ENCODE data around the gene WDR82. TPM values are rescaled to one million over a fixed set of nuclear protein-coding genes. Genes with fewer than 3 reads are reported as not detected.

The WDR82 gene
- total RNA-seq, 1 experiment from 2014 or later = 46.2 TPM

- DNase-seq (ENCODE audit: low spot score) = no peak
Observed at GRCh38 chr3:52238761-52239701, 39.4 kb downstream of the WDR82 start, which contains the start of gene TWF2. Gene TWF2, minus strand, starts transcription at chr3:52239158. Its CDS starts 142 bp downstream, at chr3:52239016.

DNA sequence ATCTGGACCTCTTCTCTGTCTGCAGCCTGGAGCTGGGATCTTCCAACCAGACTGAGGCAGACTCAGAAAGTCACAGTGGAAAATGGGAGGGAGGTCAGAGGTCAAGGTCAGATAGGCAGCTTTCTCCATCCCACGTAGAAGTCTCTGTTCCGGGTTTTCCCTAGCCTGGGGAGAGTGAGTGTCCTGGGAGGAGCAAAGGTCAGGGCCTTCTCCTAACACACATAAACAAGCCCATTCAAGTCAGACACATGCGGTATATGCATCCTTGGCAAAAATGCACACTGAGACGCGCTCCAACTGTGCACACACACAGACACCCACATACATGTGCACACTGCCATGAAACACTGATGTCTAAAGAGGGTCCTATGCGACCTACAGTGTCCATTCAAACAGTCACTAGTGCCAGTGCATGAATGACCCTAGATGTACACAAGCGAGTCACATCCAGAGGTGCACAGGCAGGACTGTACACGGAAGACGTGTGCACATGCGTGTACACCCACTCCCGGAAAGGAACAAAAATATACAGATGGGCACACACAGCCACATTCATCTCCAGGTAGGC, 40.2 kb downstream of the WDR82 start:
- no peak for DNase-seq (ENCODE audit: low spot score)

DNA sequence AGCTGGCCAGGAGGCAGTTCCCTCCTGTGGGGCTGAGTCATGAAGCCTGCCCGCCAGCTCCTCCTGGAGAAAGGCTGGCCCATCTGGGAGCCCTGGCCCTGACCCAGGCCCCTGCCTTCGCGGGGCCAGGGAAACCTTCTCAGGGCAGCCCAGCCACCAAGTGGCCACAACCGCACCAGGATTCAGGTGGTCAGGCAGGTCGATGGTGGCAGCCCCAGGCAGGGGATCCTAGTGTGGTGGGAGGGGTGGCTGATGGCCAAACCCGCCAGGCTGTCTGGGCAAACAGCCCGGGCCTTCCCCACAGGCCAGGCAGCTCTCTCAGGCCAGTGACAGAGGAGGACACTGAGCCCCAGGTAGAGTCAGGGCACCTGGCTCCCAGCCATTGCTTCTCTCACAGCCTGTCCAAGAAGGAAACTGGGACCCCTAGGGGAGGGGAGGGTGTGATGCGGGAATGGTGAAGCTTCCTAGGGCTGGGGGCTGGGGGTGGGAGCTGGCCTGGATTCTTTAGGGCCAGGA, 40.7 kb downstream of the WDR82 start:
- peak; percentile 93 for DNase-seq (ENCODE audit: low spot score)

DNA sequence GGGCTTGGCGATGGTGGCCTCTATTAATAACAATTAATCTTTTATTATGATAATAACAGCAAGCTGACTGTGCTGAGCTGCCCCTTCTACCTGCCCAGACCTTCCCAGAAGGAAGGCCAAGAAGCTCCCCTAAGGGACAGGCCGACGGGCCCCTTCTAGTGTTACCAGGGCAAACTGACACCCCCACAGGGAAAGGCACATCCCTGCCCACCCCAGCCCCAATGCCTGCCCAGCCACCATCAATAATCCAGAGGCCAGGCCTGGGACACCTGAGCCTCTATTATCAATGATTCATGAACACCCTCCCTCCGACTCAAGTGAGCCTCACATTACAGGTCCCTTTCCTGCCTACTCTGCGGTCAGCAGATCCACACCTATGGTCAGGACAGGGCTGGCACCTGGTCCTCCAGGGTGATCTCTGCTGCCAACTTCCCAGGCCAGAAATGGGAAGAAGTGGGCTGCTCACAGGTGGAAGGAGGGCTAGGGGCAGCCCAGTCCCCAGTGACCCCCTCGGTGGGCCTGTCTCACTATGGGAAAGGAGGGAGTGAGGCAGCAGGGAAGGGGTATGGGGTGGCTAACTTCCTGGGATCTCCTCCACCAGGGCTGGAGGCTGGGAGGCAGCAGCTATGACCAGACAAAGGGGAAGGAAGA, 41.3 kb downstream of the WDR82 start:
- DNase-seq (ENCODE audit: low spot score) = peak; percentile 54

DNA sequence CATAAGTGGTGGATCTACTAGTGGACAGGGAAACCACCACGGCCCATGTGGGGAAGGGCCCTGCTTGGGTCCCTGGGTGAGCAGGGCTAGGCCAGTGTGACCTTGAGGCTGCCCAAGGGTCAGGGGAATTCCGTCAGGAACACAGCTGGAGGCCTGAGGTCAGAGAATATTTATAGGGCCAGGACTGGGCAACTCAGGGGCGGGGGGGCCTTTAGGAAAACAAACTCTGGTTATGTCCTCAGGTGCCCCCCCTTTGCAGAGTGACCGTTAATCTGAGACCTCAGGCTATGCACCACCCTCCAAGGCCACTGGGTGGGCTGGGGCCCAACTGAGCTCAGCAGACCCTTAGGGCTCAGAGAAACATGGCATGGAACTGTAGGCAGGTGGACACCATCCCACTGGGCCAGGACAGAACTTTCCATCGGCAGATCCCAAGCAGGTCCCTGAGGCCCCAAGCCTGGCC, 42.0 kb downstream of the WDR82 start:
- no peak for DNase-seq (ENCODE audit: low spot score)

DNA sequence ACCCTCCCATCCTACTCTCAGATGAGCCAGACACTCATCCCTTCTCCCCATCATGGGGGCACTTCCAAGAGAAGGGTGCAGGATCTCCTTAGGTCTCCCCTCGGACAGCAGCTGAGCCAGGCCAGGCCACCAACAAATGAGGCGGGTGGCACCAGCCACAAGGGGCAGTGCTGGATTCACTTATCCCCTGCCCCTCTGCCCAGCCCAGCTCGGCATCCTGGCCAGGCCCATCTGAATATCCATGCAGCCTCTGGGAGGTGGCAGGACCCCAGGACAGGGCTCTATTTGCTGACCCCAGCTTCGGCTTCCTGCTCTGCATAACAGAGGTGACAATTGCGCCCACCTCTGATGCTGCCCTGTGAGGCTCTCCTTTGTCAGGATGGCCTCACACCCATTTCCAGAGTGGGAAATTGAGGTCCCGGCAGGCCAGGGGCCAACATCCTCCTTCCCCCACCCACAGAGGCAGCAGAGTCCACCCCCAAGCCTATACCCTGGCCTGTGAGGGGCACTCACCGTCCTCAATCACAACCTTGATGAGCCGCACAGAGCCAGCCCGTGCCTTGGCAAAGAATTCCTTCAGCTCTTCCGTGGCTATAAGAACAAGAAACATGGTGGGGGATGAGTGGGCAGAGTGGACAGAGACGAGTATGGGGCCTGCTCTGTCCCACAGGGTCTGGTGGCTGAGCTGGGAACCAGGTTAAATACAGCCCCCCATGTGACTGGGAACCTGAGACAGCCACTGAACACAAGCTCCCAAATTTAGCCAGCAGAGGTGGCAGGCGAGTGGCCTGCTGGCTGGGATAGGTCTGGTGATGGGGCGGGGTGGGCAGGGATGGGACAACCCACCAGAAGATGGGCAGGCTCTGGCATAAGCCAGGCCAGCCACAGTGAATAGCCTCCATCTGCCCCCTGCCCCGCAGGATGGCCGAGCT, 43.7 kb downstream of the WDR82 start:
- no peak for DNase-seq (ENCODE audit: low spot score)

- DNase-seq (ENCODE audit: low spot score) = no peak
Observed at GRCh38 chr3:52233968-52234367, 44.5 kb downstream of the WDR82 start.

GRCh38 chr3:52233108-52233591, 45.3 kb downstream of the WDR82 start:
- no peak for DNase-seq (ENCODE audit: low spot score)

- no peak for DNase-seq (ENCODE audit: low spot score)
Observed at GRCh38 chr3:52232279-52233107, 46.0 kb downstream of the WDR82 start.

- no peak for DNase-seq (ENCODE audit: low spot score)
Observed at GRCh38 chr3:52231502-52232278, 46.8 kb downstream of the WDR82 start.

DNA sequence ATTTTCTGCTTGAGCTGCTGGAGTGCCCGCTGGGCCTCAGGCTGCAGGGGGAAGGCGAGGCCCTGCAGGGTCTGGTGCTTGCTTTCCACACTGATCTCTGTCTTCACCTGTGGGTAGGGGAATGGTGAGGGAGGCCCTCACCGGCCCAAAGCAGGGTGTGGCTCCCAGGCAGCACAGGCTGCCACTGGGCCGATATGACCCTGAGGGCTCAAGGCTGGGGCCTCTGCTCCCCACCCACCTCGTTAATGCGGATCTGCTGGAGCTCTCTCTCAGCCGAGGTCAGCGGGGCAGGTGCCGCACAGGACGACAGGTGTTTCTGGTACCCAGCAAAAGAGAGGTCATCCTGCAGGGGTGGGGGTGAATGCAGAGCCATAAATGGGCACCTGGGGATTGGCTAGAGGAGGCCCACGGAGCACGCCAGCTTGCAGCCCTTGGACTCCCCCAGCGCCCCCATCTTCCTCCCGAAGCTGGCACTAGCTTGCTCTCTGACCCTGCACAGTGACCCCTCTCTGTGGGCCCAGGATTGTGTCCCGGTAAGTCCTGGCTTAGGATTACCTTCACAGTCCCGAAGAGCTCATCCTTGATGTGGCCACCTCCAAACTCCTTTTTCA, 47.5 kb downstream of the WDR82 start:
- DNase-seq (ENCODE audit: low spot score) = no peak

- no peak for DNase-seq (ENCODE audit: low spot score)
Observed at GRCh38 chr3:52230461-52230860, 48.0 kb downstream of the WDR82 start.

DNA sequence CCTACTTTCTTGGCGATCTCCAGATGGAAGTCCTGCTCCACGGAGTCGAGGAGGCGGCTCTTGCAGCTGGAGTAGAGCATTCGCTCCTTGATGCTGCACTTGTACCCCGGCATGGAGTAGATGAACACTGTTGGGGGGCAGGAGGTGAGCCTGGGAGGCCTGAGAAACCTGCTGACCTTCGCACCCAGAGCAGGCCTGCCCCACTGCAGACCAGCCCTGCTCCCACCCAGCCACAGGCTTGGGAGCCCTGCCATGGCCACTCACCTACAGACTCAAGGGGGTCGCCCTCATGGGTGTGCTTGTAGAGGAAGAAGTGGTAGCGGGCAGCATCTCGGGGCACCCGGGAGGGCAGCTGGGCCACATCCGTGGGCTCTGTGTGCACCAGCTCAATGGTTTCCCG, 48.8 kb downstream of the WDR82 start:
- no peak for DNase-seq (ENCODE audit: low spot score)

DNA sequence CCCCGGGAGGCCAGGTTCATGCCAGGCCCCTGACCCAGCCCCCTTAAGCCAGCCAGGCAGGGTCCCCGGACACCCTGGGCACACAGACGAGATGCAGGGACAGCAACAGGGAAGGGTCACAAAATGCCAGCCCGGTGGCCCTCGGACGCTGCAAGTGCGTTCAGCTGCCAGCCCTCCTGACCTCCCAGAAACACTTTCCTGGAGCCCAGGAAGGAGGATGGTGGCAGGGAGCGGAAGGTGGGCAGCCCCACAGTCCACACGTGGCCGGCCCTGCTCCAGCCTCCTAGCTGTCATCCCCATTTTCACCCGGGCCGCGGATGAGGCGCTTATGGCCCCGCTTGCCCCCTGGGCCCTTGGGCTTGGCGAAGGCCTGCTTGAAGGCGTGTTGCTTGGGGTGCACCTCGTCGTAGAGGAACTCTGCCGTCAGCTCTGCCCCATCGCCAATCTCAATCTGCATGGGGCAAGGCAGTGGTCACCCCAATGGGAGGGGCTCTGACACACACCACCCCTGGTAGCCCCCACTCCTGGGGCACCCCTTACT, 49.6 kb downstream of the WDR82 start:
- no peak for DNase-seq (ENCODE audit: low spot score)

DNA sequence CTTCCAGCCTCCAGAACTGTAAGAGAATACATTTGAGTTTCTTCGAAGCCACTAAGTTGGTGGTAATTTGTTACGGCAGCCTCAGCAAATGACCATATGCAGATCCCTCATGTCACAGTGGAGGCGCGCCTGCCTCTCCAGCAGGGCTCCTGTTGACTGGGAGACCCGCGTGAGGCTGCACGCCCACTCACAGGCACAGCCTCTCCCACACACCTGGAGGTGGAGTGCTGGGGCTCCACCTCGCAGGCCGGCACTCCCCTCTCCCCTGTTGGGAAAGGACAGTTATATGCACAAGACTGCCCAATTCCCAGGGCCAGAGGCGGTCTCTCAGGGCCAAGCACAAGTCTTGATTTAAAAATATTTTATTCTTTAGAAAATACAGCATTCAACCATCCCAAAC, 50.2 kb downstream of the WDR82 start:
- DNase-seq (ENCODE audit: low spot score) = no peak

DNA sequence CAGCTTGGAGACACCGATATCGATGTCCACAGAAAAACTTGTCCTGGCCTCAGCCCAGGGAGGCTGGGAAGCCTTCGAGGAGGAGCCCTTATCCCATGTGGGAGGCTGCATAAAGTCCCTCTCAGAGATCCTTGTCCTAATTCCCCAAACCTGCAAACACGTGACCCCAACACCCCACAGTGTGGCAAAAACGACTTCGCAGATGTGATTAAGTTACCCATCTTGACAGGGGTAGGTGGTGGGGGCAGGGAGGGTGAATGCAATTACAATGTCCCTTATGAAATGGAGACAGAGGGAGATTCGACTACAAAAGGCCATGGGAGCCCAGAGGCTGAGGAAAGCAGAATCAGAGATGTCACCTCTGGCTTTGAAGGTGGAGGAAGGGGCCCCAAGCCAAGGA, 50.7 kb downstream of the WDR82 start:
- no peak for DNase-seq (ENCODE audit: low spot score)

- no peak for DNase-seq (ENCODE audit: low spot score)
Observed at GRCh38 chr3:52227117-52227516, 51.3 kb downstream of the WDR82 start.

DNA sequence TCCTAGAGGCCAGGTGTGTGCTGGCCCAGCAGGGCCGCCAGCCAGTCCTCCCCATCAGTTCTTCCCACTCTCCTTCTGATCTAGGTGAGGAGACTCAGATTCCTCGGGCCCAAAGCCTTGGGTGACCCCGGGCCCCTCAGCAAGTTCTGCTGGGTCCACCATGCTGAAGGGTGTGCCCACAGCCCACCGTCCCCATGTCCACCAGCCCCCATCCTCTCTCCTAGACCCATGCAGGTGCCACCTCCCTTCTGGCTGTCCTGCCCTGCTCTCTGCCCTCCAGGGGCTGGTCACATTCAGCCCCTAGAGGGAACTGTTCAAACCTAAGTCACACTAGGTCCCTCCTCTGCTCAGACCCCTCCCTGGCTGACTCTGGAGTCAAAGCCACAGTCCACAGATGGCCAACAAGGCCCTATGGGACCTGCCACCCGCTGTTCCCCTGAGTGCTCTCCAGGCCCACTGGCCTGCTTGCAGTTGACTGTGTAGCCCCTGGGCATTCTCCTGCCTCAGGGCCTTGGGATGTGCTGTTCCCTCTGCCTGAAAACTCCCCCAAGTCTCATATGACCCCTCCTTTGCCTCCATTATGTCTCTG, 52.1 kb downstream of the WDR82 start:
- DNase-seq (ENCODE audit: low spot score) = no peak

All from A172 (cell line).